NCI-H524 (cell line): ENCODE results near the gene CHMP5.

ENCODE experiments used
- DNase-seq, 2 experiments: peaks; one replicate each; lab custom pipeline; 2025; lab: John Stamatoyannopoulos, UW

Gene CHMP5

GRCh38 chr9:33273266-33273971 is 8.6 kb downstream of the CHMP5 start:
- DNase-seq = no peak

GRCh38 chr9:33273972-33274328 is 9.1 kb downstream of the CHMP5 start:
- DNase-seq = no peak

- DNase-seq = no peak
Observed at GRCh38 chr9:33277484-33277883, 12.6 kb downstream of the CHMP5 start.

DNA sequence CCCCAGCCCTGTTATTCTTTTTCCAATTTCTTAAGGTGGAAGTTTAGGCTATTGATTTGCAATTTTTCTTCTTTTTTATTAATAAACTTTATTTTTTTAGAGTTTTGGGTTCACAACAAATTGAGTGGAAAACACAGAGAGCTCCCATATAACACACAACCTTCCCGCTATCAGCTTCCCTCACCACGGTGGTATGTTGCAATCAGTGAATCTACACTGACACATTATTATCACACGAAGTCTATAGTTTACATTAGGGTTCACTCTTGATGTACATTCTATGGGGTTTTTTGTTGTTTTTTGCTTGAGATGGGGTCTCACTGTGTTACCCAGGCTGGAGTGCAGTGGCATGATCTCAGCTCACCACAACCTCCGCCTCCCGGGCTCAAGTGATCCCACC is 20.7 kb downstream of the CHMP5 start:
- DNase-seq = no peak

GRCh38 chr9:33287087-33287490 is 22.2 kb downstream of the CHMP5 start:
- peak; percentile 8 to 57 for DNase-seq

DNA sequence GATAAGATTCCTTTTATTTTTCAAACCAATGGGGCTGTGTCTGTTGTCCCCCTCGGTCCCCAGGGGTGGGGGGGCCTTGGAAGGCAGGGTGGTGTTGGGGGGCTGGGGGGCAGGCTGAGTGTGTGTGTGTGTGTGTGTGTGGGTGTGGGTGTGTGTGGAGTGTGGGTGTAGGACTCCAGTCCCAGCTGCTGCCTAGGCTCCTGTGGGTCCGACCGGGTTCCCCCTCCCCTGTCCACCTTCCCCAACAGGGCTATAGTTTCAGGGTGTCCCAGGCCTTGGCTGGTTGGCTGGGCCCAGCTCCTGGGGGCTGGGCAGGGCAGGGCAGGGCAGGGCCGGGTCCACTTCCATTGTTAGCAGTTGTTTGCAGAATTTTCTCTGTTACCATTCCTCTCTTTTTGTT is 23.4 kb downstream of the CHMP5 start:
- DNase-seq = no peak

DNA sequence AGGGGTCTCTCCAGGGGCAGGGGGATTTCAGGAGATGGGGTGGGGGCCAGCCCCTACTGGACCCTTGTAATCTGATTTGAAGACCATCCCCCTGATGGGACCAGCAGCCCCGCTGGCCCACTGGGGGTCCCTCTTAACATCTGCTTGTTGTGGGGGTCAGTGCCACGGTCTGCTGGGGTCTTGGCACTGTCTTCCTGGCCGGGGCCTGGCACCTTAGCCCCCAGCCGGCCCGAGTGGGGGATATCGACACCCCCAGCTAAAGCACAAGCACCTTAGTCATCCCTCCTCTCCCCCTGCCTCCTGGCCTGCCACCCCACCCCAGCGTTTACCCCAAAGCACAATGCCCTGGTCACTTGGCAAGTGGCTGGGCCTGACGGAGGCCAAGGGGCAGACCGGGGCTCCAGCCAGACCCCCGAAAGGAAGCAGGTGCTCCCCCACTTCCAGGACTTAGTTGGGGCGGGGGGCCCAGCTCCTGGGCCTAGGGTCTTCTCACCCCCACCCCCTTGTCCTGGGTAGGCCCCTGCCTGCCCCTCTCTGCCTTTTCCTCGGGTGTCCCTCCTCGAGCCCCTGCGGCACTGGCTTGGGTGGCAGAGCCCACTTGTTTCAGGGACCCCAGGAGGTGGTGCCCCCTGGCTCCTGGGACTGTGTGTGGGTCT is 24.1 kb downstream of the CHMP5 start:
- no peak for DNase-seq

GRCh38 chr9:33289496-33289895 is 24.6 kb downstream of the CHMP5 start:
- no peak for DNase-seq

- DNase-seq = no peak
Observed at GRCh38 chr9:33289936-33290246, 25.0 kb downstream of the CHMP5 start.

- peak; percentile 86 to 94 for DNase-seq
Observed at GRCh38 chr9:33290247-33291030, 25.6 kb downstream of the CHMP5 start, which contains the start of gene NFX1. Gene NFX1 (plus strand): TSS chr9:33290516. CDS start chr9:33290573, 57 bp downstream.

DNA sequence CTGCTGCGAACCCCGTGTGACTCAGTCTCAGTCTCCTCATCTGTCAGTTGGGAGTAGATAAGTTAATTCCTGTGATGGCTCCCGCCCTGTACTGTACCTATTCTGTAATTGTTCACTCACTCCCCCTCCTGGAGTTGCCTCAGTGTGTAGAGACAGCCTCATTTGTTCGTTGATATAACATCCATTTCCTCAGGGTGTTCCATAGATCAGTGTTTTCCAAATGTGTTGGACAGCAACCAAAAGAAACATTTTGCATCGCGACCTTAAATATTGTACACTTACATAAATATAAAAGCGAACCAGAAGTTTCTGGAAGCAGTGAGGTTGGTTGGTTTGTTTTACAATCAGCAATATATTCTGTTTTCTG is 26.2 kb downstream of the CHMP5 start:
- no peak for DNase-seq

- no peak for DNase-seq
Observed at GRCh38 chr9:33291901-33292300, 27.1 kb downstream of the CHMP5 start.

GRCh38 chr9:33293782-33294181 is 28.9 kb downstream of the CHMP5 start:
- DNase-seq = no peak

DNA sequence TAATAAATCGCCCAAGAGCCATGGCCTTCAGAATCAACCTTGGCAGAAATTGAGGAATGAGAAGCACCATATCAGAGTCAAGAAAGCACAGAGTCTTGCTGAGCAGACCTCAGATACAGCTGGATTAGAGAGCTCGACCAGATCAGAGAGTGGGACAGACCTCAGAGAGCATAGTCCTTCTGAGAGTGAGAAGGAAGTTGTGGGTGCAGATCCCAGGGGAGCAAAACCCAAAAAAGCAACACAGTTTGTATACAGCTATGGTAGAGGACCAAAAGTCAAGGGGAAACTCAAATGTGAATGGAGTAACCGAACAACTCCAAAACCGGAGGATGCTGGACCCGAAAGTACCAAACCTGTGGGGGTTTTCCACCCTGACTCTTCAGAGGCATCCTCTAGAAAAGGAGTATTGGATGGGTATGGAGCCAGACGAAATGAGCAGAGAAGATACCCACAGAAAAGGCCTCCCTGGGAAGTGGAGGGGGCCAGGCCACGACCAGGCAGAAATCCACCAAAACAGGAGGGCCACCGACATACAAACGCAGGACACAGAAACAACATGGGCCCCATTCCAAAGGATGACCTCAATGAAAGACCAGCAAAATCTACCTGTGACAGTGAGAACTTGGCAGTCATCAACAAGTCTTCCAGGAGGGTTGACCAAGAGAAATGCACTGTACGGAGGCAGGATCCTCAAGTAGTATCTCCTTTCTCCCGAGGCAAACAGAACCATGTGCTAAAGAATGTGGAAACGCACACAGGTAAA is 30.0 kb downstream of the CHMP5 start:
- DNase-seq = no peak

DNA sequence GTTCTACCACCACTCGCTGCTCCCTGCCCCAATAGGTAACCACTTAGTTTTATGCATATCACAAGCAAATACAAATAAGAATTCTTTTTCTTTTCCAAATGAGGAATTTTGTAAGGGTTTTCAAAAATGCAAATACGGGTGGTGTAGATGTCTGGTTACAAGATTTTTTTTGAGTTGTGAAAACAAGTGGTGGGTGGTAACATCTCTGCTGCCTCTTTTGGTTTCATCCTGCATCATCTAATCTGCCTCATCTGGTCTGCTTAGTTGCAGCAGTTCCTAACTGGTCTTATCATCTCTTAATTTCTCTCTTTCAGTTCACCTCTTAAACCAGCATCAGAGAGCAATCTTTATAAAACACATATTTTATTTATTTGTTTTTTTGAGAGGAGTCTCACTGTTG is 30.7 kb downstream of the CHMP5 start:
- no peak for DNase-seq

DNA sequence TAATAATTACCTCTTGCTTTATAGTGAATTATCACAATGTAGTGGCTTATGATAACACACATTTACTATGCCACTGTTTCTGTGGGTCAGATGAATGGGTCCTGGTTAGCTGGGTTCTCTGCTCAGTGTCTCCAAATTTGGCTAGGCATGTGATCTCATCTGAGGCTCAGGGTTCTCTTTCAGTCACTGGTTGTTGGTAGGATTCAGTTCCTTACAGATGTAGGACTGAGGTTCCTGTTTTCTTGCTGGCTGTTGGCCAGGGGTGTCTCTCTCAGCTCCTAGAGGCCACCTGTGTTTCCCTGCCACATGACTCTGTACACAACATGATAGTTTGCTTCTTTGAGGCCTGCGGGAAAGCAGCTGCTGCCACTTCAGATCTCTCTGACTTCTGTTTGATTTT is 32.6 kb downstream of the CHMP5 start:
- DNase-seq = peak; percentile 2 to 80

DNA sequence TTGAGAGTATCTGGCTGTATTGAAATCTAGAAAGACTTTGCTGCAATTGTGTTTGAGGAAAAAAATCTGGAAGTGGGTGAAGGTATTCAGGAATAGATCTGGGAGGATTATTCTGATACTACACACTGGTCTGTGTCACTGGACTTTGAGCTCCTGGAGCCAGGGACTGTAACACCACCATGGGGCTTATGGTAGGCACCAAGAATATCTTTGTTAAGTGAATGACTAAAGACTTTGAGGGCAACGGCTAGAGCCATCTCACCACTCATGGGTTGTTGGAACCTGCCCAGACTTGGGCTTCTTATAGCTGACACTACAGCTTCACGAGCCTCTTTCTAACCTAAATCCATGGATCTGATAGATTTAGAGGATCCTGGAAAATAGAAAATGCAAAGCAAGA is 35.7 kb downstream of the CHMP5 start:
- DNase-seq = no peak

GRCh38 chr9:33304362-33304761 is 39.5 kb downstream of the CHMP5 start:
- DNase-seq = no peak

DNA sequence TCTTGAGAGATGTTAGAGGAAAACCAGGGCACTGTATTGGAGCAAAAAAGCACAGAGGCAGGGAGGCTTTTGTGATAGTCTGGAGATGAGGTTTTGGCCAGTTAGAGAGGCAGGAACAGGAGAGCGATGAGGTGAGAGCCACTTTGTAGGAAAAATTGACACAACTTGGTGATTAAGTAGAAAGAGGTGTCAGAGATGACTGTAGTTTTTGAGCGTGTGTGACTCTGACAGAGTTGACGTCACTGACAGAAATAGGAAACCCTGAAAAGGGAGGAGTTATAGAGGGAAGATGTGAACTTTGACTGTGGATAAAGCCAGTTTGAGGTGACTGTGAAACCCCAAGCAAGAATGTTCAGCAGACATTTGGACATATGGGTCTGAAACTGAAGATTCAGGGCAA is 41.2 kb downstream of the CHMP5 start:
- DNase-seq = no peak

GRCh38 chr9:33307067-33307466 is 42.2 kb downstream of the CHMP5 start:
- DNase-seq = no peak

DNA sequence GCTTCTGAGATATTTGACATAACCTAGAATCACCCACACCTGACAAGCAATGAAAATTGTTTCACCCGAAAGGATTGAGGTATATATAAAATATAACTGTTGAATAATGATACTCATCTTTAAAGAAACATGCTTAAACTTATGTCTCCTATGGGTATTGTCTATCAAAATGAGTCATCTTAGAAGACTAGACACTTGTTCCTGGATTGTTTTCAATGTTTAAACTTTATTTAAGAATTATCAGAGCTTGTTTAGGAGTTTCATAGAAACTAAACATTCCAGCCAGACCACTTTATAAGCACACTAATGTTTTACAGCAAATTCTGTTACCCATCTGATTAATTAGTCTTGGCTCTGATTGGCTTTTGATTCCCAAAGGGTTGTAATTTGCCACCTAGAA is 45.1 kb downstream of the CHMP5 start:
- no peak for DNase-seq

DNA sequence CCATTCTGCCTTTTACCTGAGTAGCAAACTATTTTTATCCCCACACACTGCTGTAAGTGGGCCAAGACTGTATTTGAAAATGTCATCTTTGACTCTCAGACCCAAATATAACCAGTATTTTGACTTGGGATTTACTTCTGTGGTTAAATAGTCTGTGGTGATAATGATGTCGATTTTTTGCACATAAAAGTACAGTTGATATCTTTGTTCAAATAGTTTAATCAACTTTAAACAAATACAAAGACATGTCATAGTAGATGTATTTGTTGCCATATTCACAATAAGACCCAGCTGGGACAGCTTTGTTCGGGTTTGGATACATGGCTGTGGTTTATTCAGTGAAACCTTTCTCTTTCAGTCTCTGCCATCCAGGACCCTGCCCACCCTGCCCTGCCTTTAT is 45.9 kb downstream of the CHMP5 start:
- no peak for DNase-seq

GRCh38 chr9:33311953-33312352 is 47.1 kb downstream of the CHMP5 start:
- no peak for DNase-seq
